Tibial nerve (tissue), 4 donors: Measurements from ENCODE around the gene MDFIC2. TPM values are rescaled to one million over a fixed set of nuclear protein-coding genes. Genes with fewer than 3 reads are reported as not detected.
A peak's percentile ranks its signal among the peaks of the same experiment; 100 is the strongest.

Experiments used
- DNase-seq, 2 donors: peaks; one replicate each; pipeline ENCODE4 v3.0.0-alpha.2; 2019; ENCODE audit warnings: low spot score in 2 of 2
- H3K27ac ChIP-seq, 4 donors: fragments of 200-600 bp; sonication (generic) in 3 of 4; one replicate each; pipeline ENCODE4 v1.5.1; 2017 to 2019; ENCODE audit warnings: mild to moderate bottlenecking in 1 of 4
- H3K27me3 ChIP-seq, 2 donors: fragments of 200-600 bp; sonication (generic) in 1 of 2; one replicate each; pipeline versions ENCODE4 v1.5.1 to v1.6.0; 2017 to 2019
- H3K36me3 ChIP-seq, 3 donors: fragments of 200-600 bp; sonication (generic); one replicate each; pipeline ENCODE4 v1.5.1; 2018 to 2019
- H3K4me1 ChIP-seq, 4 donors: fragments of 200-600 bp; sonication (generic) in 3 of 4; one replicate each; pipeline ENCODE4 v1.5.1; 2017 to 2019
- H3K4me3 ChIP-seq, 4 donors: fragments of 200-600 bp; sonication (generic) in 3 of 4; one replicate each; pipeline ENCODE4 v1.5.1; 2017 to 2019; ENCODE audit warnings: mild to moderate bottlenecking in 1 of 4, moderate library complexity in 1 of 4
- H3K9me3 ChIP-seq, 4 donors: fragments of 200-600 bp; sonication (generic) in 3 of 4; one replicate each; pipeline ENCODE4 v1.5.1; 2017 to 2019
- CTCF ChIP-seq, 5 experiments: fragments of 200-600 bp in 3 of 5; fragments of 450-650 bp in 2 of 5; sonication (generic) in 3 of 5; IDR thresholded peaks; one replicate each; pipeline ENCODE4 v1.5.1; 2016 to 2019; ENCODE audit warnings: antibody characterized with exemption in 5 of 5, mild to moderate bottlenecking in 3 of 5, moderate library complexity in 2 of 5
- EP300 ChIP-seq, 2 donors: sonication (generic); formaldehyde crosslinking; IDR thresholded peaks; one replicate each; pipeline ENCODE4 v1.6.1; 2017; ENCODE audit warnings: antibody characterized with exemption in 2 of 2, mild to moderate bottlenecking in 1 of 2
- POLR2A ChIP-seq, 2 donors: fragments of 450-650 bp; IDR thresholded peaks; one replicate each; pipeline ENCODE4 v1.6.1; 2017; ENCODE audit warnings: antibody characterized with exemption in 2 of 2, mild to moderate bottlenecking in 2 of 2, moderate library complexity in 2 of 2
- WGBS, 2 donors: methylation state at CpG; one replicate each; pipeline ENCODE4 v1.1.5; 2018; 5-methylcytosine and 5-hydroxymethylcytosine counted together
- total RNA-seq, 4 donors: library from RNA; depleted of rRNA; stranded (reverse); fragments of >200 nt; gene quantifications; one replicate each; pipeline ENCODE4 v1.1.0, GENCODE V29; 2016

MDFIC2 gene
- not detected for total RNA-seq

GRCh38 chr3:70312336-70312735, at the start of gene MDFIC2:
MDFIC2 (minus strand) TSS chr3:70312638; CDS start chr3:70311973, 665 bp downstream.
- H3K4me3 ChIP-seq = no peak within 1 kb of the TSS
- TF ChIP-seq CTCF (IDR thresholded peaks at IDR 0.05) (no peak), POLR2A (IDR thresholded peaks at IDR 0.05) (no peak), EP300 (IDR thresholded peaks at IDR 0.05) (no peak)
- H3K9me3 ChIP-seq = no peaks in the 10 kb centered on the region
- no peaks in the 10 kb centered on the region for H3K36me3 ChIP-seq
- H3K4me1 ChIP-seq = no peaks in the 10 kb centered on the region
- H3K27me3 ChIP-seq = no peaks in the 10 kb centered on the region
- no peak for DNase-seq
- no peak within 1 kb of the TSS for H3K27ac ChIP-seq
- WGBS, 2 donors = 52 to 58% methylated on average over 7 of the region's 7 CpGs

GRCh38 chr3:70360979-70361760, 48.7 kb upstream of the MDFIC2 start:
- TF ChIP-seq CTCF (IDR thresholded peaks at IDR 0.05) (no peak), EP300 (IDR thresholded peaks at IDR 0.05) (no peak), POLR2A (IDR thresholded peaks at IDR 0.05) (no peak)
- no peak for DNase-seq
- no peaks in the 10 kb centered on the region for H3K27me3 ChIP-seq
- 74 to 75% methylated on average over 9 of the region's 9 CpGs for WGBS, 2 donors
- no peak overlapping the region for H3K27ac ChIP-seq
- H3K36me3 ChIP-seq = no peaks in the 10 kb centered on the region
- no peak overlapping the region for H3K4me3 ChIP-seq
- H3K4me1 ChIP-seq = no peaks in the 10 kb centered on the region
- peaks cover 0 to 15% (median 0%) of the 10 kb centered on the region in 4 donors for H3K9me3 ChIP-seq

- TF ChIP-seq EP300 (IDR thresholded peaks at IDR 0.05) (no peak), CTCF (IDR thresholded peaks at IDR 0.05) (no peak), POLR2A (IDR thresholded peaks at IDR 0.05) (no peak)
- no peak for DNase-seq
- Histone ChIP-seq H3K27me3 (no peaks in the 10 kb centered on the region), H3K4me3 (no peak overlapping the region), H3K4me1 (no peaks in the 10 kb centered on the region), H3K36me3 (no peaks in the 10 kb centered on the region), H3K27ac (no peak overlapping the region), H3K9me3 (peaks cover 0 to 11% (median 0%) of the 10 kb centered on the region in 4 donors)
- 92 to 95% methylated on average over 5 of the region's 5 CpGs for WGBS, 2 donors
These were observed 47.3 kb upstream of the MDFIC2 start for GRCh38 chr3:70359711-70360110.

GRCh38 chr3:70358978-70359580, 46.6 kb upstream of the MDFIC2 start:
- Histone ChIP-seq H3K27me3 (no peaks in the 10 kb centered on the region), H3K36me3 (no peaks in the 10 kb centered on the region), H3K4me1 (no peaks in the 10 kb centered on the region), H3K27ac (no peak overlapping the region), H3K4me3 (no peak overlapping the region), H3K9me3 (peaks cover 0 to 4% (median 0%) of the 10 kb centered on the region in 4 donors)
- 34 to 44% methylated on average over 3 of the region's 3 CpGs for WGBS, 2 donors
- peak in 4 of 5 experiments; percentile 39 to 67 (median 50) for TF ChIP-seq CTCF (IDR thresholded peaks at IDR 0.05)
- TF ChIP-seq POLR2A (IDR thresholded peaks at IDR 0.05) = no peak
- TF ChIP-seq EP300 (IDR thresholded peaks at IDR 0.05) = no peak
- peak in 1 of 2 donors; percentile 45 for DNase-seq

- no peak overlapping the region for H3K27ac ChIP-seq
- H3K9me3 ChIP-seq = peaks cover 0 to 5% (median 0%) of the 10 kb centered on the region in 4 donors
- TF ChIP-seq CTCF (IDR thresholded peaks at IDR 0.05) (no peak), EP300 (IDR thresholded peaks at IDR 0.05) (no peak), POLR2A (IDR thresholded peaks at IDR 0.05) (no peak)
- no peaks in the 10 kb centered on the region for H3K4me1 ChIP-seq
- no peaks in the 10 kb centered on the region for H3K36me3 ChIP-seq
- H3K27me3 ChIP-seq = no peaks in the 10 kb centered on the region
- H3K4me3 ChIP-seq = no peak overlapping the region
- no peak for DNase-seq
These were observed 39.8 kb upstream of the MDFIC2 start for GRCh38 chr3:70352215-70352614.
